ENCODE data around the gene ERGIC1.

The ERGIC1 gene

GRCh38 chr5:172990776-172991175 lies 156.7 kb downstream of the ERGIC1 start:
- DNase-seq, result no peak

GRCh38 chr5:172994405-172994804 lies 160.4 kb downstream of the ERGIC1 start:
- DNase-seq, result no peak

GRCh38 chr5:172999372-172999973 lies 165.4 kb downstream of the ERGIC1 start:
- no peak for DNase-seq

- no peak for DNase-seq
Observed at GRCh38 chr5:172999974-173000373, 165.9 kb downstream of the ERGIC1 start.

- DNase-seq, result peak in 1 of 2 donors; percentile 10
Observed at GRCh38 chr5:173001229-173001841, 167.3 kb downstream of the ERGIC1 start.

All from CD4-positive, alpha-beta T cell treated with Interferon alpha-2 for 1 hour (primary cell).